Loucy (cell line): ENCODE measurements around the gene CCDC188.

Experiments
- H2AFZ ChIP-seq: fragments of 200-600 bp; sonication (generic); 2 replicates; pipeline ENCODE4 v1.6.0; 2016; ENCODE audit warnings: antibody characterized with exemption, mild to moderate bottlenecking, low read length, moderate library complexity
- H3F3A ChIP-seq: fragments of 200-600 bp; 2 replicates; pipeline ENCODE4 v1.6.0; 2016; ENCODE audit warnings: antibody characterized with exemption, low read depth, mild to moderate bottlenecking
- H3K27me3 ChIP-seq: fragments of 200-600 bp; sonication (generic); 2 replicates; pipeline ENCODE4 v1.6.1; 2014; ENCODE audit warnings: low read length, mild to moderate bottlenecking; ENCODE audit not compliant: insufficient read depth, poor library complexity, severe bottlenecking
- H3K36me3 ChIP-seq: fragments of 200-600 bp; sonication (generic); 2 replicates; pipeline ENCODE4 v1.6.1; 2016; ENCODE audit warnings: low read length; ENCODE audit not compliant: insufficient read depth
- H3K4me1 ChIP-seq: fragments of 200-600 bp; sonication (generic); 2 replicates; pipeline ENCODE4 v1.5.1; 2014; ENCODE audit warnings: low read length, mild to moderate bottlenecking; ENCODE audit not compliant: insufficient read depth, poor library complexity, severe bottlenecking
- H3K4me2 ChIP-seq: fragments of 200-600 bp; sonication (generic); 2 replicates; pipeline ENCODE4 v1.6.0; 2014; ENCODE audit warnings: antibody characterized with exemption, low read length, low read depth, mild to moderate bottlenecking; ENCODE audit not compliant: poor library complexity, severe bottlenecking
- H3K4me3 ChIP-seq: fragments of 200-600 bp; sonication (generic); 2 replicates; pipeline ENCODE4 v1.5.1; 2014; ENCODE audit warnings: low read length, mild to moderate bottlenecking, mixed read lengths; ENCODE audit not compliant: poor library complexity, severe bottlenecking
- H3K79me2 ChIP-seq: fragments of 200-600 bp; sonication (generic); 2 replicates; pipeline ENCODE4 v1.6.1; 2014; ENCODE audit warnings: low read length; ENCODE audit not compliant: insufficient read depth
- H3K9ac ChIP-seq: fragments of 200-600 bp; sonication (generic); 2 replicates; pipeline ENCODE4 v1.6.0; 2014; ENCODE audit warnings: mild to moderate bottlenecking, low read depth, low read length, moderate library complexity; ENCODE audit not compliant: poor library complexity, severe bottlenecking
- H3K9me2 ChIP-seq: fragments of 200-600 bp; sonication (generic); replicated peaks from 2 replicates; pipeline ENCODE4 v1.6.1; 2016; ENCODE audit warnings: low read depth, low read length, mixed read lengths
- H3K9me3 ChIP-seq: fragments of 200-600 bp; sonication (generic); 2 replicates; pipeline ENCODE4 v1.6.1; 2014; ENCODE audit warnings: mild to moderate bottlenecking, antibody characterized with exemption, low read length, low read depth; ENCODE audit not compliant: insufficient read depth
- H4K20me1 ChIP-seq: fragments of 200-600 bp; sonication (generic); 2 replicates; pipeline ENCODE4 v1.6.0; 2014; ENCODE audit warnings: antibody characterized with exemption, low read length, mild to moderate bottlenecking; ENCODE audit not compliant: insufficient read depth, poor library complexity, severe bottlenecking
- CTCF ChIP-seq: fragments of 200-600 bp; sonication (generic); conservative IDR thresholded peaks from 2 replicates; pipeline ENCODE4 v1.5.1; 2014; ENCODE audit warnings: mild to moderate bottlenecking, antibody characterized with exemption, low read length
- EZH2phosphoT487 ChIP-seq: fragments of 200-600 bp; IDR thresholded peaks from 2 replicates; pipeline ENCODE4 v1.6.1; 2018; ENCODE audit warnings: antibody characterized with exemption, mild to moderate bottlenecking, moderate library complexity, borderline replicate concordance

Gene CCDC188

GRCh38 chr22:20194681-20195593 is 44.1 kb upstream of the CCDC188 start:
- H3K9ac ChIP-seq, result no peak overlapping the region
- H2AFZ ChIP-seq, result no peak overlapping the region
- H3K9me3 ChIP-seq, result no peaks in the 10 kb centered on the region
- H3K4me2 ChIP-seq, result no peak overlapping the region
- H3K79me2 ChIP-seq, result no peaks in the 10 kb centered on the region
- no peaks in the 10 kb centered on the region for H4K20me1 ChIP-seq
- TF ChIP-seq EZH2phosphoT487, result no peak
- H3K27me3 ChIP-seq, result no peaks in the 10 kb centered on the region
- H3K9me2 ChIP-seq, result no peaks in the 10 kb centered on the region
- H3K4me3 ChIP-seq, result no peak overlapping the region
- peaks cover 5% of the 10 kb centered on the region for H3K4me1 ChIP-seq
- H3K36me3 ChIP-seq, result no peaks in the 10 kb centered on the region
- no peaks in the 10 kb centered on the region for H3F3A ChIP-seq

- Histone ChIP-seq H2AFZ (no peak overlapping the region), H3K36me3 (no peaks in the 10 kb centered on the region), H3K27me3 (no peaks in the 10 kb centered on the region), H3K4me1 (peaks cover 5% of the 10 kb centered on the region), H3K4me3 (no peak overlapping the region), H3K9ac (no peak overlapping the region), H3K9me3 (no peaks in the 10 kb centered on the region), H3K9me2 (no peaks in the 10 kb centered on the region), H3K4me2 (no peak overlapping the region), H4K20me1 (no peaks in the 10 kb centered on the region), H3F3A (no peaks in the 10 kb centered on the region), H3K79me2 (no peaks in the 10 kb centered on the region)
- TF ChIP-seq CTCF (no peak), EZH2phosphoT487 (no peak)
These were observed 43.1 kb upstream of the CCDC188 start for GRCh38 chr22:20193761-20194494.

GRCh38 chr22:20192972-20193760 is 42.3 kb upstream of the CCDC188 start:
- Histone ChIP-seq H3K9me3 (no peaks in the 10 kb centered on the region), H3K9me2 (no peaks in the 10 kb centered on the region), H3K36me3 (no peaks in the 10 kb centered on the region), H4K20me1 (no peaks in the 10 kb centered on the region), H3F3A (no peaks in the 10 kb centered on the region), H3K9ac (no peak overlapping the region), H3K4me2 (no peak overlapping the region), H3K27me3 (no peaks in the 10 kb centered on the region), H3K79me2 (no peaks in the 10 kb centered on the region), H2AFZ (no peak overlapping the region), H3K4me1 (no peaks in the 10 kb centered on the region), H3K4me3 (no peak overlapping the region)
- TF ChIP-seq CTCF, result no peak
- TF ChIP-seq EZH2phosphoT487, result no peak
